SK-N-SH treated with all-trans-retinoic acid at 6 μM for 48 hours (cell line): ENCODE measurements around the gene B3GAT1.

Source experiments
- ATAC-seq: fragments of 200-7000 bp; cut with Tn5 transposase; 3 replicates; pipeline ENCODE4 v1.9.1; 2020; ENCODE audit warnings: mild to moderate bottlenecking, moderate library complexity
- BACH2 ChIP-seq: fragments of 250-450 bp; sonication (Bioruptor Pico); IDR thresholded peaks from 2 replicates; pipeline ENCODE4 v1.9.0; 2021; ENCODE audit warnings: mild to moderate bottlenecking, borderline replicate concordance
- CREB5 ChIP-seq: fragments of 250-450 bp; sonication (Bioruptor Pico); IDR thresholded peaks from 2 replicates; pipeline ENCODE4 v1.5.1; 2020; ENCODE audit warnings: low read depth, mild to moderate bottlenecking, moderate library complexity
- CSDC2 ChIP-seq: fragments of 250-450 bp; sonication (Bioruptor Pico); IDR thresholded peaks from 2 replicates; pipeline ENCODE4 v1.5.0; 2020; ENCODE audit warnings: mild to moderate bottlenecking, moderate library complexity
- CSRNP3 ChIP-seq: fragments of 250-450 bp; sonication (Bioruptor Pico); IDR thresholded peaks from 2 replicates; pipeline ENCODE4 v1.5.1; 2021; ENCODE audit warnings: mild to moderate bottlenecking, moderate library complexity
- ESRRG ChIP-seq: fragments of 250-450 bp; sonication (Bioruptor Pico); IDR thresholded peaks from 2 replicates; pipeline ENCODE4 v1.6.1; 2021; ENCODE audit warnings: mild to moderate bottlenecking
- ISL1 ChIP-seq: fragments of 250-450 bp; sonication (Bioruptor Pico); IDR thresholded peaks from 2 replicates; pipeline ENCODE4 v2.1.2; 2022; ENCODE audit warnings: mild to moderate bottlenecking, moderate library complexity
- OSR1 ChIP-seq: fragments of 250-450 bp; sonication (Bioruptor Pico); IDR thresholded peaks from 2 replicates; pipeline ENCODE4 v1.8.0; 2022; ENCODE audit warnings: moderate library complexity, mild to moderate bottlenecking, inconsistent platforms
- PATZ1 ChIP-seq: fragments of 250-450 bp; sonication (Bioruptor Pico); IDR thresholded peaks from 2 replicates; pipeline ENCODE4 v1.8.0; 2020; ENCODE audit warnings: mild to moderate bottlenecking, moderate library complexity, borderline replicate concordance
- POU6F1 ChIP-seq: fragments of 250-450 bp; sonication (Bioruptor Pico); IDR thresholded peaks from 2 replicates; pipeline ENCODE4 v1.8.0; 2021; ENCODE audit warnings: low read depth, mild to moderate bottlenecking, moderate library complexity, borderline replicate concordance
- PPARA ChIP-seq: fragments of 250-450 bp; sonication (Bioruptor Pico); IDR thresholded peaks from 2 replicates; pipeline ENCODE4 v1.5.0; 2020; ENCODE audit warnings: mild to moderate bottlenecking, borderline replicate concordance
- RARB ChIP-seq: fragments of 250-450 bp; sonication (Bioruptor Pico); IDR thresholded peaks from 2 replicates; pipeline ENCODE4 v1.8.0; 2021; ENCODE audit warnings: mild to moderate bottlenecking, moderate library complexity
- SNAI2 ChIP-seq: fragments of 250-450 bp; sonication (Bioruptor Pico); IDR thresholded peaks from 2 replicates; pipeline ENCODE4 v1.5.0; 2020; ENCODE audit warnings: mild to moderate bottlenecking, moderate library complexity
- TCF4 ChIP-seq: fragments of 250-450 bp; sonication (Bioruptor Pico); IDR thresholded peaks from 2 replicates; pipeline ENCODE4 v1.8.0; 2021; ENCODE audit warnings: mild to moderate bottlenecking, moderate library complexity, borderline replicate concordance
- TSHZ2 ChIP-seq: fragments of 250-450 bp; sonication (Bioruptor Pico); IDR thresholded peaks from 2 replicates; pipeline ENCODE4 v1.5.0; 2020; ENCODE audit warnings: mild to moderate bottlenecking, moderate library complexity
- ZC3H10 ChIP-seq: fragments of 250-450 bp; sonication (Bioruptor Pico); IDR thresholded peaks from 2 replicates; pipeline ENCODE4 v1.5.1; 2021; ENCODE audit warnings: mild to moderate bottlenecking, moderate library complexity
- ZFP3 ChIP-seq: fragments of 250-450 bp; sonication (Bioruptor Pico); IDR thresholded peaks from 2 replicates; pipeline ENCODE4 v1.5.0; 2020; ENCODE audit warnings: mild to moderate bottlenecking, moderate library complexity
- ZFP30 ChIP-seq: fragments of 450-650 bp; formaldehyde crosslinking; IDR thresholded peaks from 2 replicates; pipeline ENCODE4 v1.5.0; 2022; ENCODE audit warnings: mild to moderate bottlenecking, moderate library complexity
- ZNF565 ChIP-seq: fragments of 450-650 bp; formaldehyde crosslinking; conservative IDR thresholded peaks from 2 replicates; pipeline ENCODE4 v1.5.0; 2020; ENCODE audit warnings: low read depth, mild to moderate bottlenecking, moderate library complexity
- ZNF70 ChIP-seq: fragments of 450-650 bp; formaldehyde crosslinking; IDR thresholded peaks from 2 replicates; pipeline ENCODE4 v1.5.0; 2020; ENCODE audit warnings: mild to moderate bottlenecking, moderate library complexity
- ZNF8 ChIP-seq: fragments of 450-650 bp; formaldehyde crosslinking; IDR thresholded peaks from 2 replicates; pipeline ENCODE4 v1.5.0; 2020; ENCODE audit warnings: mild to moderate bottlenecking, moderate library complexity

B3GAT1 gene

GRCh38 chr11:134349109-134349801 is 62.8 kb downstream of the B3GAT1 start (continued):
- TF ChIP-seq PATZ1 (no peak), ZFP3 (CRISPR knock-in tag) (no peak), ZNF8 (CRISPR knock-in tag) (no peak), ESRRG (CRISPR knock-in tag) (no peak)

- TF ChIP-seq ZFP3 (CRISPR knock-in tag) (no peak), RARB (CRISPR knock-in tag) (no peak), TCF4 (CRISPR knock-in tag) (no peak), CREB5 (no peak), BACH2 (no peak), CSDC2 (CRISPR knock-in tag) (no peak), ZNF565 (CRISPR knock-in tag) (no peak)
- ATAC-seq = no peak
Measured at GRCh38 chr11:134347441-134347840, 64.6 kb downstream of the B3GAT1 start.

GRCh38 chr11:134346976-134347350 is 65.1 kb downstream of the B3GAT1 start:
- no peak for ATAC-seq

GRCh38 chr11:134346101-134346975 is 65.7 kb downstream of the B3GAT1 start:
- no peak for TF ChIP-seq OSR1 (CRISPR knock-in tag)
- no peak for TF ChIP-seq ZNF565 (CRISPR knock-in tag)
- TF ChIP-seq, all 23 proteins: peak for 0
- no peak for ATAC-seq

More at GRCh38 chr11:134346976-134347350, 65.1 kb downstream of the B3GAT1 start:
- no peak for TF ChIP-seq POU6F1 (CRISPR knock-in tag)
- no peak for TF ChIP-seq ESRRG (CRISPR knock-in tag)
- TF ChIP-seq CSRNP3 (CRISPR knock-in tag) = no peak
- TF ChIP-seq CSDC2 (CRISPR knock-in tag) = no peak
- TF ChIP-seq, all 23 proteins: peak for 0

- no peak for ATAC-seq
- TF ChIP-seq ESRRG (CRISPR knock-in tag) (no peak), BACH2 (no peak), RARB (CRISPR knock-in tag) (no peak), SNAI2 (CRISPR knock-in tag) (no peak), POU6F1 (CRISPR knock-in tag) (no peak), ZNF70 (CRISPR knock-in tag) (no peak), TSHZ2 (CRISPR knock-in tag) (no peak), PPARA (CRISPR knock-in tag) (no peak), ISL1 (CRISPR knock-in tag) (no peak), ZC3H10 (CRISPR knock-in tag) (no peak), CSRNP3 (CRISPR knock-in tag) (no peak), ZNF8 (CRISPR knock-in tag) (no peak), ZFP30 (CRISPR knock-in tag) (no peak)
Measured at GRCh38 chr11:134345237-134345550, 66.8 kb downstream of the B3GAT1 start.
